ENCODE measurements around the gene PCCA.
"Not testable (repeated sequence)": the region's sequence is repeated elsewhere in the genome, so short reads cannot be mapped to it uniquely, and the experiment has no call there.

The PCCA gene

DNA sequence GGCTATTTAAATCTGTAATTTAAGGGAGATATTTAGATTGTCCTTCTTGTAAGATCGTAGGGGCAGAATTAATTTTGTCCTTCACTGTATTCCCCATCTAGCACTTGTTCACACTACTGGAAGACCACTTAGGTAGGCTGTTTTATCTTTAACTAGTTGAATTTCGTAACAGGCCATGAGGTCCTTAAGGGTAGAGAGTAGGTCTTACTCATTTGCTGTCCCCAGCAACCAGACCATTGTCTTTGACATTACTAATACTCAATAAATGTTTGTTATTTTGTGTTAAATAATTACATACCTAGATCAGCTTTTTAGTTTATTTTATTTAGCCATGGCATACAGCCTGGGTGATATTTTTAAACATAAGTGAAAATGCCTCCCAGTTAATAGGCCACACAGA, 177.1 kb downstream of the PCCA start:
- DNase-seq, result no peak

DNA sequence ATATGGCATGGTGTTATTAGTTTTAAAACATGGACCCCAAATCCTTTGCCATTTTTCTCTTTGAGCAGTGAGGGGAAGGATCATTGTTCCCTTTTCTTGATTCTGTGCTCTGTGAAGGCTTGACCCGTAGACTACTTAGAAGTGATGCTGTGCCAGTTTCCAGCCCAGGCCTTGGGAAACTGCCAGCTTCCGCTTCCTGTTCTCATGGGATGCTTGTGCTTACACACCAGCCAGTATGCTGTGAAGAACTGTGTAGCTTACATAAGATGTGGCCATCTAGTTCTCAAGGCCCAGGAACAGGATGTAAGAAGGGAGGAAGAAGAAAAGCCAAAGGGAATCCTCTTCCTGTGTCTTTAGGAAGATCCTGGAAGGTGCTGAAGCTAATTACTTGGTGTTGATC, 180.9 kb downstream of the PCCA start:
- DNase-seq, result no peak

DNA sequence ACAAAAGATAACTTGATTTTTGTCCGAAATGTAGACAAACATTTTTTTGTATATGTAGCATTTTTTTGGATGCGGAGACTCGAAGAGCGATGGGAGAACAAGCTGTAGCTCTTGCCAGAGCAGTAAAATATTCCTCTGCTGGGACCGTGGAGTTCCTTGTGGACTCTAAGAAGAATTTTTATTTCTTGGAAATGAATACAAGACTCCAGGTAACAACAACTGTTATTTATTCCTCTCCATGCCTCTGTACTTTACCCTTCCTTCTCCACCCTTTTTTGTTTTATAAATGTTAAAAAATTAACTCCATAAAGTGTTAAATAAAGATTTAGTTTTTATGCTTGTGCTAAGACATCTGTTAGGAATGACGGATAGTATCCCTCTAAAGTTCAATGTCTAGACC, 184.2 kb downstream of the PCCA start:
- no peak for DNase-seq

DNA sequence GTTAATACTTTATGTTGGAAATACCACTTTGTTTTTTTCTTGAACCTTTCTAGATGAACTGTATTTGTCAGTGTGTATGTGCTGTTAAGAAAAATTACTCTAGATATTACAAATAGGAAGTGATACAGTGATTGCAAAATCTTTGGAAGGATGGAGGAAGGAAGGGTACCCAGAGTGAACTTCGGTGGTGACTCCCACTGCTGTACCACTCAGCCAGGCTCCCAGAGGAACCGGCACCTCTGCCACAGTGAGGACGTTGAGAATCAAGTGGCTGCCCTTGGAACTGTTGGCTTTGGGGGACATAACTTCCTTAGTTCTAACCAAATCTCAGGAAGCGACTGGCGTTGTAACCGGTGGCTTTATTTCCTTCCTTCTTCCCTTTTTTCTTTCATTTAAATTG, 184.7 kb downstream of the PCCA start:
- DNase-seq, result no peak

DNA sequence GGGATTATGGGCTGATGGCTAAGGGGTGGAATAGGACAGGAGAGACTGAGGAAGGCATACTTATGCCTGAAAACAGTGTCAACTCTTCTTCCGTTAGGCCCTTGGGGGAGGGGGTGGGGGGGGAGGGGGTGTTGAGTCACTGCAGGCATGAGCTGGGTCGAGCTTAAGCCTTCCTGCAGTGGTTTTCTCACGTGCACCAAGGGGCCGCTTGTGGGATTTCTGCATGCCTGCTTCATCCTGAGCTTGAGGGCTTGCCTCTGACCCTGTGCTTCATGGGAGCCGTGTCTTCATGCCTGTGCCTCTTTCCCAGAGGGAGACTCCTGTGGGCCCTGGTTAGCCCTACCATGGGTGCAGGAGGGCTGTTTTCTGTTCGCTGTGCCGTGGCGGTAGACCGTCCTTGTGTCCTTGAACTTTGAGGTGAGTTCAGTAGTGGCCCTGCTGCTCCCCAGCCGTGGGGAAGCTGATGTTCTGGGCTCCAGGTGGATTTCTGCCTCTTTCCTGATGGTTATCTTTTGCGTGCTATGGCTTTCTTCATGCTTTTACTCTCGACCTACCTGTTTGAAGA, 186.1 kb downstream of the PCCA start:
- DNase-seq, result no peak

DNA sequence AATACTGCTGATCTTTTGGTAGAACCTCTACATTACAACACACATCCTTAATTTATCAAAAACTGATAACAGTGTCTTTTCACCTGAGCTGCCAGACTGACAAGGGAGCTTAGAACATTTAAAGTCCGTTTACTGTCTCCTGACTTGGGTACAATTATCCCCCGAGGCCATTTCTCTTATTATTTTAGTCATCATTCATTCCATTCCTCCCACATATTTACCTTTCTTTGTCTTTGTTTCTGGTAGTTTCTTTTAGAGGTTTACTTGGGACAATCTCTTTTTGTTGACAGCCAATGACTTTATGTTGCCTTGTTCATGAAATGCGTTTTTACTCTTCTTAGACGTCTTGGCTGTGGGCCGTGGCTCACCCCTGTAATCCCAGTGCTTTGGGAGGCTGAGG, 186.9 kb downstream of the PCCA start:
- DNase-seq, result no peak

DNA sequence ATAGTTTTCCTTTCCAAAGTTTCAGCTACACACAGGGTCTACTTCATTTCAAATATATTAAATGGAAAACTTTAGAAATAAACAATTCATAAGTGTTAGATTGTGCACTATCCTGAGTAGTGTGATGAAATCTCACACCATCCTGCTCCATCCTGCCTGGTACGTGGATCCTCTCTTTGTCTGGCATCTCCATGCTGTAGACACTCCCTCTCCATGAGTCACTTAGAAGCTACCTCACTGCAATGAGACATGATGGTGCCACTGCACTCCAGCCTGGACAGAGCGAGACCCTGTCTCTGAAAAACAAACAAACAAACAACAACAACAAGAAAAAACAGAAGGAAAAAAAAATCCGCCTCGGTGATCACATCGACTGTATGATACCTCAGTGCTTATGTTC, 191.8 kb downstream of the PCCA start:
- DNase-seq, result no peak

DNA sequence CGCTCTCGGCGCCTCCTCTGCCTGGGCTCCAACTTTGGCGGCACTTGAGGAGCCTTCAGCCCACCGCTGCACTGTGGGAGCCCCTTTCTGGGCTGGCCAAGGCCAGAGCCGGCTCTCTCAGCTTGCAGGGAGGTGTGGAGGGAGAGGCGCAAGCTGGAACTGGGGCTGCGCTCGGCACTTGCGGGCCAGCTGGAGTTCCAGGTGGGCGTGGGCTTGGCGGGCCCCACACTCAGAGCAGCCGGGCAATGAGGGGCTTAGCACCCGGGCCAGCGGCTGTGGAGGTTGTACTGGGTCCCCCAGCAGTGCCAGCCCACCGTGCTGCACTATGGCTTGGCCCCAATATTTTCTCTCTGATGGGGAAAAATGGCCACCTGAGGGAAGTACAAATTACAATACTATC, 193.4 kb downstream of the PCCA start:
- not testable (repeated sequence) for DNase-seq

DNA sequence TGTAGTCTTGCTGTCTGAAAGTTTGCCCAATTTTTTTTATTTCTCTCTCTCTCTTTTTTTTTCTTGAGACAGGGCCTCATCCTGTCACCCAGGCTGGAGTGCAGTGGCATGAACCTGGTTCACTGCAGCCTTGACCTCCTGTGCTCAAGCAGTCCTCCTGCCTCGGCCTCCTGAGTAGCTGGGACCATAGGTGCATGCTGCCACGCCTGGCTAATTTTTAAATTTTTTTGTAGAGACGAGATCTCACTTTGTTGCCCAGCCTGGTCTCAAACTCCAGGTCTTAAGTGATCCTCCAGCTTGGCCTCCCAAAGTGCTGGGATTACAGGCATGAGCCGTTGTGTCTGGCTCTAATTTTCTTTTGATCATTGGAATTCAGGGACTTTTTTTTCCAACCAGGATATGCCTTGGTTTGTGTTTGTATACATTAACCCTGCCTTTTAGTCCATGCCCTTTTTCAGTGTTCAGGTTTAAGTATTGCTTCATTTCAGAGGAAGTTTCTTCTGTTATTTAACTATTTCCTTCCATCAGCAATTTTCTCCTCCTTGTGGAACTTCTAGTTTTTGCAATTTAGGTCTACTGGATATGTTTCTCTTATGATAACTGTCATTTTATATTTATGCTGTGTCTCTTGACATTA, 201.4 kb downstream of the PCCA start:
- DNase-seq, result no peak

DNA sequence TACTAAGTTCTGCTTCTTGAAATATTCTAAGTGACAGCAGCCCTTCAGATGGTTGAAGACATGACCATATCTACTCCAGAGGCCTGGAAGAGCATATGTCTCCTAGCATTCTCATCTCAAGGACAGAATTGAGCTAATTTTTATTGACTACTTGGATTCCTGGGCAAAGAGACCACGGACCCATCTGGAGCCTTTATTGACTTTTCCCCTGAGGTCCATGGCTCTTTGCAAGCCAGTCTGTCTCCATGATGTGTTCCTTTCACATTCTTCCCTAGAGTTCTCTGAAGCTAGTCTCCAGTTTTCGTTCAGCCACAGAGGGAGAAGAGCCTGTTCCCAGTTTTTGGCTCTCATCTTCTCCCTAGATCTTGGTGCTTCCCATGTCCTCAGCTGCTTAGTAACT, 202.7 kb downstream of the PCCA start:
- no peak for DNase-seq

DNA sequence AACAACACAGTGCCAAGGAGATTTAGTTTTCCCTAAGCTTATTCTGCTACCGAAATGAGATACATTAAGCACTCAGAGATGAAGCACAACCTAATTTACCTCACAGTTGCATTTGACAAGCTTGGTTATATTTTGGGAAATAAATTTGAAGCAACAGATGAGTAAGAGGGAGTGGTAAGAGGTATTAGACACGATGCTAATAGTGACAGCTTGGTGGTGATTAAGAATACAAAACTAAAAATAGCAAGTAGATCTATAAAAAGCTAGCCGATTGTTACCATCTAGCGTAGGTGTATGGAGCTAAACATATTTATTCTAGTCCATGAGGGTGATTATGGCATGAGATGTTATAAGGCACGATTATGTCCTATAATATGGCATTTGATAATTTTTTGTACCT, 208.5 kb downstream of the PCCA start:
- no peak for DNase-seq

DNA sequence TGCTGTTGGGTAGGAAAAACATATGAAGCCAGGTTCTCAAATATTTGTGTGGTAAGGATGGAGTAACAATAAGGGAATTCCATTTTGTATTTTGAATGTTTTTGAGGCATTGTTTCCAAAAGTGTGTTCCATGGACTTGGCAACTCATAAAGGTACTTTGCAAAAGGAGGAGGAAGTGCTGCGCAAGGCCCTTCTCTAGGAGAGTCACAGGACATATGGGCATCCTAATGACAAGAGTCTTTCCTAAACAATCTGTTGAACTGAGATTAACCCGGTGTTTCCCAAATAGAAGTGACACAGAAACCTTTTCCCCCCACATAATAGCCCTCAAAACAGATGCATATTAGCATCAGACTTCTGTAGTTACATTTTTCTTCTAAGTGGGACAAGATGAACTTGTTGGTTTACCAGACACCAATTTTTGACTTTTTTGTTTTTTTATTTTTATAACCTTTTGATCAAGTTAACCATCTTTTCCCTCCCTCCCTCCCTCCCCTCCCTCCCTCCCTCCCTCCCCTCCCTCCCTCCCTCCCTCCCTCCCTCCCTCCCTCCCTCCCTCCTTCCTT, 209.3 kb downstream of the PCCA start:
- no peak for DNase-seq

DNA sequence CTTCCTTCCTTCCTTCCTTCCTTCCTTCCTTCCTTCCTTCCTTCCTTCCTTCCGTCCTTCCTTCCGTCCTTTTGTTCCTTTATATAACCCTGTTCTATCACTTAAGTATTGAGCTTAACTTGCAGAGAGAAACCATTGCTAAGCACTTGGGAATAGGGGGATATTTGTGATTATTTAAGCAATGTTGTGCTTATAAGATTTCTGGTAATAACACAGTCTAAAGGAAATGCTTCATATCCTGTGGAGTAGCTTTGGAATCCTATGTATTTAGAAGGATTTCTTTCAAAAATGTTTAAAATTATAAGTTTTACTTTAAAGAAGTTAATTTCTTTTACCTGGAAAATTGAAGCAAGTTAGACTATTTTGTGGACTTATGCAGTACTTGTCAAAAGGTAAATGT, 209.8 kb downstream of the PCCA start:
- DNase-seq, result no peak

DNA sequence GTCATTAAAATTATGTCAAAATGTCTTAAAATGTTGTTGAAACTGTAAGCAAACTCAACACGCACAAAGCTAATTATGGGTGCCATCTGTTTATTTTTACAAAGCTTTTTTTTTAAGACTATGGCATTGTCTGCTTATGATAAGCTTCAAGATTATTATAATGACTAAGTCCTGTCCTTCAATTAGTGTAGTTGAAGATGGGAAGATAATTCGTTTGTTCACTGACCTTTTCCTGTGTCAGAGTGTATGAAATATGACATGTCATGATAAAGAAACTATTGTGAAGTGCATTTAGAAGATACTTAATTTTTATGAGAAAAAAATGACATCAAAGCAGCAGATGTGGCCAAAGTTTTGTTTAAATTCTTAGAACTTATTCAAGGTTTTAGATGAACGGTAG, 211.3 kb downstream of the PCCA start:
- no peak for DNase-seq

DNA sequence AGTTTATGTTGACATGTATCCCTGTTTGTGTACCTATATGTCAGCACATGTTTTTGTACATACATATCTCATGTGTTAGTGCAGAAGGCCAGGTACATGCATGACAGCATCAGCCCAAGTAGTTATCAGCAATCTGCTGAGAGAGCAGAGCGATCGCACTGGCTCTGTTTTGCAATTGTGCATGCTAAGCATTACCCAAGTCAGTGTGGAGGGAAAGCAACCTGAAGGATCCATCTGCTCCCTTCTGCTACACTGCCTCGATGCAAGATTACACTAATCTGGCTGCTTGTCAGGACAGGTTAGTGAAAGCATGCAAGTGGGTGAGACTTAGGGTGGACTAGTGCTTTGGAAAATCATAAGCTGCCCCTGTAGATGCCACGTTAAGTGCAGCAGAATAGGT, 211.8 kb downstream of the PCCA start:
- no peak for DNase-seq

DNA sequence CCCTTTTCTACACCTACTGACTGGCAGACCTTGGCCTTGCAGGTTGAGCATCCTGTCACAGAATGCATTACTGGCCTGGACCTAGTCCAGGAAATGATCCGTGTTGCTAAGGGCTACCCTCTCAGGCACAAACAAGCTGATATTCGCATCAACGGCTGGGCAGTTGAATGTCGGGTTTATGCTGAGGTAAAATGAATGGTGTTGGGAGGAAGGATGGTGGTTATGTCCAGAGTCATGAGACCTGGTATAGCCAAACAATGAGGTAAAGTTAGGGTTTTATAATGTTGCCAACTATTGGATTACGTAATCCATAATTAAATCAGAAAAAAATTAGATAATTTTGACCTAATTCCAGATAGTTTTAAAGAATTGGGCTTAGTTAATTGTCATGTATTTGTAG, 212.5 kb downstream of the PCCA start:
- peak; percentile 89 for DNase-seq

DNA sequence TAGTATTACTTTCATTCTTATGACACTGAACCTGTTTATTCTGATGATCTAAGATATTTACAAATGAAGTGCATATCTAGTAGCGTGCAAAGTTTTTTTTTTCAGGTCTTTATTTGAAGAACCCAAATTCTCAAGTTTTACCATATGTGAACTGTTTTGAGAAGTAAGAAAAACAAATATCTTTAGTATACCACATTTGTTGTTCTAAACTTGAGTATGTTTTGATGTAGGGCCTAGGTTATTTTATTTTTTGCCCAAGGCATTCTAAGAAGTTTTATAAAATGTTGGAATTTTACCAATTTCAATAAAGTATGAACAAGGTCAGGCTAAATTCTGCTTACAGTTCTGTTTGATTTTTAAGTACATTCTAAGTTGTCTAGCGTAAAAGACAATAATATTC, 213.5 kb downstream of the PCCA start:
- no peak for DNase-seq

DNA sequence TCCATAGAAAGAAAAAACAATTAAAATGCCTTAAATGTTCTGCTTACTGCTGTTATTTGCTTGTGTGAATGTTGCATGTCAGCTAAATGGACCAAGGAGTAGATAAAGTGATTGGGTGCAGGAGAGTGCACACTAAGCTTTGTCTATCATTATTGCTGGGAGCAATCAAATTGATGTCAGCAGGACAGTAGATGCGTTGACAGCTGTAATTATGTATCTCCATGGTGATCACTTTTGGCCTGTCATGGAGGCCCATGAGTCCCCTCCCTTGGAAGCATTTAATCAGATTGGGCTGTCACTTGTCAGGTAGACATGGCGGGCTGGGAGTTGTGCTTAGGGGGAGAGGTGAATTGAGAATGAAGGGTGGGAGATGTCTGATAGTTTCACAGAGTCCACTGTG, 215.3 kb downstream of the PCCA start:
- peak; percentile 6 for DNase-seq

DNA sequence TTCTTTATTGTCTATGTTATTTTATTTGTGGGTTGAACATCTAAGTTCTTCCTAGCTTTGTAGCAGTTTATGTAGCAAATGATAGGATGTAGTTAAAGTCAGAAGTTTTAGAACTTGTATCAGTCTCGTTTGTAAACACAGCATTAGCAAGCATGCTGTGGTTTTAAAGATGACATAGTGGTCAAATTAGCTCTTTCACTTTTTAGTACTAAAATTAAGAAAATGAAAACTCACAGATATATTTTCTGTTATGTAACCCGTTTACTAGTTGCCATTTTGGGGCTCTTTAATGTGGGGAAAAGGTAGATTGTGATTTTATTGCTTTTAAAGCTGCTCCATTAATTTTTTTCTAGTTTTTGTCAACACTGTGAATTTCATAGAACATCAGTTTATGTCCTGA, 216.5 kb downstream of the PCCA start:
- no peak for DNase-seq

DNA sequence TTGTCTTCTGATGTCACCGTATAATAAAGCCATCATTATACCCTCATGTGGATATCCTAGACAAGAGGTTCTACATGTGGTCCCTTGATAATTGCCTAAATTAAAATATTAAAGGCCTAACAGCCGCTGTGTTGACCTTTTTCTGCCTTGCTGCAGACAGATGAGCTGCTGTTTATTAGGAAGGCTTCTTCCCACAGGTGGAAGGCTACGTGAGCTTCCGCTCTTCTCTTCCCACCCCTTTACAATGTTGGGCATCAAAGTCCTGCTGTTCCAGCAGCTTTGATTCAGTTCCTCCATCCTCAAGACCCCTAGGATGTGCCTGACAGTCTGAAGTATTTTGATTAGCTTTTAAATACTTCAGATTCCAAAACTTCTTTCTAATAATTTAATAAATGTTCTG, 217.1 kb downstream of the PCCA start:
- DNase-seq, result peak; percentile 27

DNA sequence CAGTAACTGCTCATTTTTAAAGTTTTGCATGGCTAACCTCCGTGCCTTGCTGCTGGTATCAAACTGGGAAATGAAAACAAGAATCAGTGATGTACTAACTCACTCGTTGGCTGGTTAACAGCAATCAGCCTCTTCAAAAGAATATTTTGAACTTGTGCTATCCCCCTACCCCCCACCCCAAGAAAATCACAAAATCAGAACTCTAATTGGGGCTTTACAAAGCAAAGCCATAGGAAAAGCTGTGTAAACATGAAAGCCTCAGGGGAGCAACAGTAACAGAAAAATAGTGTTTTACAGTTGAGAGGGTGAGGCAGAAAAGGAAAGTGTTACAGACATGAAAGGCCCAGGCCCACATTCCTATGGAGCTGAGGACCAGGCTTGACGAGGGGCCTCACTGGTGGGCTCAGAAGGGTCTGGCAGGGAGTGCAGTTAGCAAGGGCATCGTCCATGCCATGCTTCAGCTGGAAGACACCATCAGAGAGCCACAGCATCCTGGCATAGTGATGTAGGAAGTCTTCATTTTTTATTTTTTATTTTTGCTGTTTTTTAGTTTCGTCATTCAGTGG, 217.6 kb downstream of the PCCA start:
- DNase-seq, result no peak

DNA sequence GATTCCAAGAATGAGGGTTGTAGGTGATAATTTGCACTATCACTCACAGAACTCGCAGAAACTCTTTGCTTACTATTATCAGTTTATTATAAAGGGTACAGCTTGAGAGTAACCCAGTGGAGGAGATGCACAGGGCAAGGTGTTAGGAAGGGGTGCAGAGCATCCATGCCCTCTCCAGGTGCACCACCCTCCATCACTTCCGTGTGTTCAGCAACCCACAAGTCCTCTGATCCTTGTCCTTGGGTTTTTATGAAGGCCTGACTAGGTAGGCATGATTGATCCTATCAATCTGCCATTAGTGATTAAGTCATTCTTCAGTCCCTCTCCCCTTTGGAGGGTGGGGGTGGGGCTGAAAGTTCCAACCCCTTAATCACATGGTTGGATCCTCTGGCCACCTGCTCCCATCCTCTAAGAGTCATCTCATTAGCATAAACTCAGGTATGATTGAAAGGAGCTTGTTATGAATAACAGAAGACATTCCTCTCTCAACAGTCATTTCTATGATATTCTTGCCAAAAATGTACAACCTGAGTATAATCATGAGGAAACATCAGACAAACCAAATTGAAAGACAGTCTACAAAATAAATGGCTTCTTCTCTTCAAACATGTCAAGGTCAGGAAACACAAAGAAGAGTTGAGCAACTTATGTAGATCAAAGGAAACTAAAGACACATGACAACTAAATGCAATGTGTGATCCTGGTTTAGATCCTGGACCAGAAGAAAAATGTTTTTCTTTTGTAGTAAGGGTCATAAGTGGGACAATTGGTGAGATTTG, 225.4 kb downstream of the PCCA start:
- no peak for DNase-seq

DNA sequence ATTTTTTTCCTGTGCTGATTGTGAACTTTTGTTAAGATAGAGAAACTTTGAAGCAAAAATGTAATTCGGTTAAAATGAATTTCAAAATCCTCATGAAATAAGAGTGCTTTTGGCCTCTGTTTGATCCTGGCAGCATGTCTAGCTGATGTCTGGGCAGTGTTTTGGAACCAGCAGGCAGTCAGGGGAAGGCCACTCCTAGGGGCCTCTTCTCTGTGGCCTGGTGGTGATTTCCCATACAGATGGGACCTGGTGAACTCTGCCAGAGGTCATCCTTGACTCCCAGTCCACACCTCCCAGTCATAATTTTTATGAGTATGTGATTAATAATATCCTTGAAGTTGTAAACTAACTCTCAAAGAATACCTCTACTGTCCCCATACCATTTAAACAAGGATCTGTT, 226.6 kb downstream of the PCCA start:
- no peak for DNase-seq

DNA sequence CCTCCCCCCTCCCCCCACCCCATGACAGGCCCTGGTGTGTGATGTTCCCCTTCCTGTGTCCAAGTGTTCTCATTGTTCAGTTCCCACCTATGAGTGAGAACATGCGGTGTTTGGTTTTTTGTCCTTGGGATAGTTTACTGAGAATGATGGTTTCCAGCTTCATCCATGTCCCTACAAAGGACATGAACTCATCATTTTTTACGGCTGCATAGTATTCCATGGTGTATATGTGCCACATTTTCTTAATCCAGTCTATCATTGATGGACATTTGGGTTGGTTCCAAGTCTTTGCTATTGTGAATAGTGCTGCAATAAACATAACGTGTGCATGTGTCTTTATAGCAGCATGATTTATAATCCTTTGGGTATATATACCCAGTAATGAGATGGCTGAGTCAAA, 229.6 kb downstream of the PCCA start:
- not testable (repeated sequence) for DNase-seq

Measured in DMS153 (cell line).